Measurements from ENCODE around the gene SPINK5.
"Not testable (repeated sequence)": the region's sequence is repeated elsewhere in the genome, so short reads cannot be mapped to it uniquely, and the experiment has no call there.

SPINK5 gene

GRCh38 chr5:148033134-148033533, 30.6 kb upstream of the SPINK5 start:
- no peak overlapping the region for H3K4me3 ChIP-seq (ENCODE audit: low read depth, low read length)
- TF ChIP-seq MAX (IDR thresholded peaks at IDR 0.05; ENCODE audit: low read depth, low read length) (no peak), CTCF (IDR thresholded peaks at IDR 0.05; ENCODE audit: low read depth, low read length) (no peak), MYC (IDR thresholded peaks at IDR 0.05; ENCODE audit: low read depth, low read length) (no peak), POLR2A (IDR thresholded peaks at IDR 0.05; ENCODE audit: extremely low read depth, insufficient read length) (no peak)
- DNase-seq (ENCODE audit: low read depth) = no peak

GRCh38 chr5:148035676-148036075, 28.1 kb upstream of the SPINK5 start:
- TF ChIP-seq MAX (IDR thresholded peaks at IDR 0.05; ENCODE audit: low read depth, low read length) (no peak), CTCF (IDR thresholded peaks at IDR 0.05; ENCODE audit: low read depth, low read length) (no peak), MYC (IDR thresholded peaks at IDR 0.05; ENCODE audit: low read depth, low read length) (no peak), POLR2A (IDR thresholded peaks at IDR 0.05; ENCODE audit: extremely low read depth, insufficient read length) (no peak)

GRCh38 chr5:148042881-148043280, 20.9 kb upstream of the SPINK5 start:
- no peak overlapping the region for H3K4me3 ChIP-seq (ENCODE audit: low read depth, low read length)
- no peak for DNase-seq (ENCODE audit: low read depth)
- TF ChIP-seq CTCF (IDR thresholded peaks at IDR 0.05; ENCODE audit: low read depth, low read length) (no peak), POLR2A (IDR thresholded peaks at IDR 0.05; ENCODE audit: extremely low read depth, insufficient read length) (no peak), MAX (IDR thresholded peaks at IDR 0.05; ENCODE audit: low read depth, low read length) (no peak), MYC (IDR thresholded peaks at IDR 0.05; ENCODE audit: low read depth, low read length) (no peak)

More at GRCh38 chr5:148035676-148036075, 28.1 kb upstream of the SPINK5 start:
- DNase-seq (ENCODE audit: low read depth) = no peak
- H3K4me3 ChIP-seq (ENCODE audit: low read depth, low read length) = no peak overlapping the region

GRCh38 chr5:148043705-148044104, 20.1 kb upstream of the SPINK5 start:
- TF ChIP-seq POLR2A (IDR thresholded peaks at IDR 0.05; ENCODE audit: extremely low read depth, insufficient read length) (no peak), MAX (IDR thresholded peaks at IDR 0.05; ENCODE audit: low read depth, low read length) (no peak), MYC (IDR thresholded peaks at IDR 0.05; ENCODE audit: low read depth, low read length) (no peak), CTCF (IDR thresholded peaks at IDR 0.05; ENCODE audit: low read depth, low read length) (no peak)
- no peak for DNase-seq (ENCODE audit: low read depth)
- no peak overlapping the region for H3K4me3 ChIP-seq (ENCODE audit: low read depth, low read length)

- not testable (repeated sequence) for DNase-seq (ENCODE audit: low read depth)
Measured at GRCh38 chr5:148055160-148055559, 8.6 kb upstream of the SPINK5 start.

GRCh38 chr5:148060309-148060708, 3.5 kb upstream of the SPINK5 start:
- H3K4me3 ChIP-seq (ENCODE audit: low read depth, low read length) = no peak overlapping the region
- no peak for DNase-seq (ENCODE audit: low read depth)
- TF ChIP-seq MYC (IDR thresholded peaks at IDR 0.05; ENCODE audit: low read depth, low read length) (no peak), MAX (IDR thresholded peaks at IDR 0.05; ENCODE audit: low read depth, low read length) (no peak), CTCF (IDR thresholded peaks at IDR 0.05; ENCODE audit: low read depth, low read length) (no peak), POLR2A (IDR thresholded peaks at IDR 0.05; ENCODE audit: extremely low read depth, insufficient read length) (no peak)

More at GRCh38 chr5:148055160-148055559, 8.6 kb upstream of the SPINK5 start:
- H3K4me3 ChIP-seq (ENCODE audit: low read depth, low read length) = not testable (repeated sequence)
